GM06990 (cell line): ENCODE measurements around the gene CD300LF.

ENCODE experiments used
- DNase-seq: peaks from one replicate; pipeline ENCODE4 v3.0.0-alpha.2; 2011; ENCODE audit not compliant: insufficient read length; ENCODE audit errors: extremely low read depth
- H3K27me3 ChIP-seq: replicated peaks from 2 replicates; pipeline ENCODE4 v1.6.0; 2011; ENCODE audit warnings: low read length; ENCODE audit not compliant: control insufficient read depth, insufficient read depth
- H3K36me3 ChIP-seq: 2 replicates; pipeline ENCODE4 v1.5.1; 2011; ENCODE audit warnings: low read length; ENCODE audit not compliant: control insufficient read depth, insufficient read depth
- H3K4me3 ChIP-seq: replicated peaks from 2 replicates; pipeline ENCODE4 v1.5.1; 2011; ENCODE audit warnings: low read depth, mild to moderate bottlenecking, control low read depth, low read length
- CTCF ChIP-seq: IDR thresholded peaks from 2 replicates; pipeline ENCODE4 v1.5.1; 2011; ENCODE audit warnings: low read length, control low read depth, mild to moderate bottlenecking, inconsistent platforms; ENCODE audit not compliant: insufficient read depth, poor library complexity, severe bottlenecking

The CD300LF gene

GRCh38 chr17:74678541-74678940, 34.2 kb downstream of the CD300LF start:
- no peak overlapping the region for H3K4me3 ChIP-seq
- TF ChIP-seq CTCF: no peak
- H3K27me3 ChIP-seq: peaks cover 4% of the 10 kb centered on the region
- H3K36me3 ChIP-seq: no peaks in the 10 kb centered on the region
- DNase-seq: no peak

DNA sequence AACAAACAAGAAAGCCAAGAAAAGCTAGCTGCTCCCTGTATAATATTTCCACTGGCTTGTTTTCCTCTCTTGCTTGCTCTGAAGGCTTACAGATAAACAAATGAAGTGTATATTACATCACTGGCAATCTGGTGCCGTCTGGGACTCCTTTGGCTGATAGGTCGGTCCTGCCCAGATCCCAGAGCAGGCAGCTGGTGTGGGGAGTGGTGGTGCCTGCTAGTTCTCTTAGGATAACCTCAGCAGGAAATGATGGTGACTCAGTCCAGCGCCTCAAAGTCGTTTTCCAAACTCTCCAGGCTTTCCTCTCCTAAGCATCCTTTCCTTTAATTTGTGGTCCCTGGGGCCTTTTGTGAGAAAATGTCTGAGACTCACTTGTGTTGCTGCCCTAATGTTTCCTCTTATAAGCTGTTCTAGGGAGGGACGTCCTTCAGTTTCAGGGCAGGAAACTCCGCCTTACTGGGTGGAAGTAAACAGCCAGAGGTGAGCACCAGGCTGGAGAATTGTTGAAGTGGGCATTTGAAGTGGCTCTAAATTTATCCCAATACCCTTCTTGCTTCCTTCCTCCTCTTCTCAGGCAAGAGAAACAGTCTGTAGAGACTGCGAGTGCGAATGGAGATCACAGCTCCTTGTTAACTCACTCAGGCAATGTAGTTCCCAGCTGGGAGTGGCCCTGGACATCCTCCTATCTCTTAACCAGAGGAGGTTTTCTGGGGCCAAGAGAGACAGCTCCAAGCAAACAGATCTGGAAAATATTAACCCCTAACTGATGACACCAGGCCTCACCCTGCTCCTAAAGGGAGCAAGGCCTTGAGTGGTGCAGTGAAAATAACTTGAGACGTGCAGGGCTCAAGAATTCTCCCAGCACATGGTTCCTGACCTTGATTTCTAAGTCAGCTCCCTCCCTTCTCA, 34.9 kb downstream of the CD300LF start:
- no peak for DNase-seq
- Histone ChIP-seq H3K36me3 (no peaks in the 10 kb centered on the region), H3K27me3 (peaks cover 4% of the 10 kb centered on the region), H3K4me3 (no peak overlapping the region)
- TF ChIP-seq CTCF: no peak

DNA sequence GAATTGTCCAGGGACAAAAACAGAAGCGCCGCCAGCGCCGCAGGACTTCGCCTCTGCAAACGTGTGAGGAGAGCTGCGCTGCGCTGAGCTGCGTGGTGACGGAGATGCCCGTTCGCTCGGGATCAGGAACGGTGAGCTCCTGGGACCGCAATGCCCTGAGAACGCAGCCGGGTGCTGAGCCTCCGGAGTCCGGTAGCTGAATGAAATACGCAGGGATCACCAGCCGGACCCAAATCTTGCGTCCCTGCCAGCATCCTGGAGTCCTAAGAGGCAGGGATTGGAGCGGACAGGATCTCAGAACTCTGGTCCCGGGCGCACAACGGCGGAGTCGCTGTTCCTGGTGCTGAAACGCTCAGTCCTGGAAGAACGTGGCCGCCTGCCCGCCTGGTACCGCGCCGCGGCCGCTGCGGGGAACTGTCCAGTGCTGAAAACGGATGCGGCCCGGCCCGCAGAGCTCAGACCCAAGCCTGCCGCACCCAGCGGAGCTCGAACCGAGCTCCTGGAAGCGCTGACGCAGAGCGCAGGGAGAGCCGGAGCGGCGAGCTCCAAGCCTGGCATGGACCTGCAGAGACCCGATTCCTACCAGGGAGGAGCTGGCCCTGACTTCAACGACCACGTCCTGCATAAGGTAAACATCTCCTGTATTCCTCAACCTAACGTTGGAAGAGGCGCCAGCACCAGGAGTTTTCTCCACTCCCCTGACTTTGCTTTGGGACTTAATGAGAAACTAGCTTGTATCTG, 41.5 kb downstream of the CD300LF start:
- Histone ChIP-seq H3K36me3 (no peaks in the 10 kb centered on the region), H3K4me3 (no peak overlapping the region), H3K27me3 (peaks cover 1% of the 10 kb centered on the region; the same call in 1 of the 2 replicates)
- no peak for TF ChIP-seq CTCF
- peak; percentile 23 for DNase-seq

DNA sequence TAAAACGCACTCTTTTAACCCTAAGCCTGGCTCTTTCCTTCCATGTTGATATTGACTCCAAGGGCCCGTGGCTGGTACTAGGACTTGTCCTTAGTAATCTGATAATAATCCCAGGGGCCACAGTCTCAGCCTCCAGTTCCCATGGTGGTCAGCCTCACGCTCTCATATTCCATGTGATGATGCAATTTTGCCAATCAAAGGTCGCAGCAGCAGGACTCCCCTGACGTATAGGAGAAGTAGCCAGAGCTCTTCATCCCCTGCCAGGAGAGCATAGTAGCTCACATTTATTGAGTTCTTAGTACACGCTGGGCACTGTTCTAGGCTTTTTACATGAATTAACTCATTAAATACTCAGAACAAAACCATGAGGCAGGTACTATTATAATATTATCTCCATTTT, 42.4 kb downstream of the CD300LF start:
- no peaks in the 10 kb centered on the region for H3K36me3 ChIP-seq
- no peak overlapping the region for H3K4me3 ChIP-seq
- DNase-seq: no peak
- no peaks in the 10 kb centered on the region; the same call in 1 of the 2 replicates for H3K27me3 ChIP-seq
- TF ChIP-seq CTCF: no peak

DNA sequence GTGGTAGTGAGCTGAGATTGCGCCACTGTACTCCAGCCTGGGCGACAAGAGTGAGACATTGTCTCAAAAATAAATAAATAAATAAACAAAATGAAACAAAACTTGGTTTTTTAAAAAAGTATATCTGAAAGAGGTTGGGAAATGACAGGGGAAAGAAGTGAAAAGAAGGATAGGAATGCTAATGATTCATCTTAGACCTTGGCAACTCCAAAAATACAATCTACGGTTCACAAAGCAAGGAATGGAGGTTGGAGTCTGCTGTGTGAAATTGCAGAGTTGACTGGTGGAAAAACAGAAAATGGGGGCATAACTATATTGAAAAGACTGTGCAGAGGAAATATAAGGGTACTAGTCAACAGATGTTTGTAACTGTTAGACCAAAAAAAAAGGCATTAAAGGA, 49.2 kb downstream of the CD300LF start:
- TF ChIP-seq CTCF: no peak
- H3K27me3 ChIP-seq: no peaks in the 10 kb centered on the region; the same call in 1 of the 2 replicates

More for the DNA sequence above, 49.2 kb downstream of the CD300LF start:
- H3K36me3 ChIP-seq: no peaks in the 10 kb centered on the region
- H3K4me3 ChIP-seq: no peak overlapping the region
- DNase-seq: no peak
